Gastroesophageal sphincter (tissue), 3 donors: ENCODE data around the gene FOXJ1.

ENCODE experiments used
- EP300 ChIP-seq: sonication (generic); formaldehyde crosslinking; IDR thresholded peaks from one replicate; pipeline ENCODE4 v1.6.1; 2017; ENCODE audit warnings: antibody characterized with exemption, mild to moderate bottlenecking
- POLR2A ChIP-seq, 2 donors: fragments of 450-650 bp; IDR thresholded peaks; one replicate each; pipeline ENCODE4 v1.6.1; 2017; ENCODE audit warnings: antibody characterized with exemption in 2 of 2, mild to moderate bottlenecking in 2 of 2, moderate library complexity in 1 of 2
- POLR2AphosphoS5 ChIP-seq: sonication (generic); formaldehyde crosslinking; IDR thresholded peaks from one replicate; pipeline ENCODE4 v1.6.1; 2017; ENCODE audit warnings: antibody characterized with exemption
- TF ChIP-seq, protein P1 (sequence below), 4 experiments: fragments of 200-600 bp in 2 of 4; fragments of 450-650 bp in 2 of 4; sonication (generic) in 1 of 4; IDR thresholded peaks; one replicate each; pipeline ENCODE4 v1.5.1; 2017 to 2019; ENCODE audit warnings: antibody characterized with exemption in 4 of 4, mild to moderate bottlenecking in 2 of 4, moderate library complexity in 2 of 4

DNA sequence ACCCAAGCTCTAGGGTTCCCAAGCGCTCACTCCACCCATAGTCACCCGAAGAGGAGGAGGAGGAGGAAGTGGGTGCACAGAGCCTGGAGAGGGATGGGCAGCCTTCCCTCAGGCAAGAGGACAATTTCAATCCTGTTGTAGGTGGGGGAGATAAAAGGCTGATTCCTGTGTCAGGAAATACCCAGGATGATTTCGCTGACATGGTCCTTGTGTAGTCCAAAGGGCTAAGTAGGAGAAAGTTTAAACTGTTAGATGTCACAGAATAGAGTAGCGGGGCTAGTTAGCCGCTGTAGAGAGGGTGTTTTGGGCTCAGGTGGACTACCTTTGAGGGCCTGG lies 36.2 kb downstream of the FOXJ1 start:
- TF ChIP-seq, protein P1, sequence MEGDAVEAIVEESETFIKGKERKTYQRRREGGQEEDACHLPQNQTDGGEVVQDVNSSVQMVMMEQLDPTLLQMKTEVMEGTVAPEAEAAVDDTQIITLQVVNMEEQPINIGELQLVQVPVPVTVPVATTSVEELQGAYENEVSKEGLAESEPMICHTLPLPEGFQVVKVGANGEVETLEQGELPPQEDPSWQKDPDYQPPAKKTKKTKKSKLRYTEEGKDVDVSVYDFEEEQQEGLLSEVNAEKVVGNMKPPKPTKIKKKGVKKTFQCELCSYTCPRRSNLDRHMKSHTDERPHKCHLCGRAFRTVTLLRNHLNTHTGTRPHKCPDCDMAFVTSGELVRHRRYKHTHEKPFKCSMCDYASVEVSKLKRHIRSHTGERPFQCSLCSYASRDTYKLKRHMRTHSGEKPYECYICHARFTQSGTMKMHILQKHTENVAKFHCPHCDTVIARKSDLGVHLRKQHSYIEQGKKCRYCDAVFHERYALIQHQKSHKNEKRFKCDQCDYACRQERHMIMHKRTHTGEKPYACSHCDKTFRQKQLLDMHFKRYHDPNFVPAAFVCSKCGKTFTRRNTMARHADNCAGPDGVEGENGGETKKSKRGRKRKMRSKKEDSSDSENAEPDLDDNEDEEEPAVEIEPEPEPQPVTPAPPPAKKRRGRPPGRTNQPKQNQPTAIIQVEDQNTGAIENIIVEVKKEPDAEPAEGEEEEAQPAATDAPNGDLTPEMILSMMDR (IDR thresholded peaks at IDR 0.05): no peak
- TF ChIP-seq EP300 (no peak), POLR2A (IDR thresholded peaks at IDR 0.05) (no peak), POLR2AphosphoS5 (no peak)
